A673 (cell line): Measurements from ENCODE around the gene PLEK2. TPM values are rescaled to one million over a fixed set of nuclear protein-coding genes. Genes with fewer than 3 reads are reported as not detected.

ENCODE experiments used
- microRNA-seq: library from miRNA; unstranded; fragments of <30 nt; microRNA quantifications from one replicate; pipeline ENCODE4 v1.2.0, GENCODE V29; 2021
- total RNA-seq: library from RNA; stranded (reverse); gene quantifications from 2 replicates; pipeline ENCODE4 v1.2.3, GENCODE V29; 2021

The PLEK2 gene
- total RNA-seq, 1 experiment from 2014 or later, result 6.8 TPM

Small RNAs within 50 kb of the gene (microRNA-seq; reads per million reads assigned to microRNA genes)
- not detected for gene MIR5694

Other genes with a start within 250 kb of the PLEK2 start
- gene GARIN2, start 222.7 kb downstream of the PLEK2 start, total RNA-seq, result 0.24 and 0.39 TPM in 2 replicates
- gene PALS1, start 170.7 kb downstream of the PLEK2 start, total RNA-seq, result 93.2 and 112 TPM in 2 replicates
- 111 and 122 TPM in 2 replicates for gene ATP6V1D, start 52.4 kb downstream of the PLEK2 start, total RNA-seq
- gene EIF2S1, start 51.8 kb downstream of the PLEK2 start, total RNA-seq, result 236 and 302 TPM in 2 replicates
- 0.28 TPM in 1 of 2 replicates, not detected in the other for gene TMEM229B, start 76.6 kb upstream of the PLEK2 start, total RNA-seq
- gene PLEKHH1, start 121.1 kb upstream of the PLEK2 start, total RNA-seq, result 8.9 and 13.7 TPM in 2 replicates
- 25.7 TPM in 2 replicates for gene PIGH, start 188.1 kb upstream of the PLEK2 start, total RNA-seq
- gene ARG2, start 207.8 kb upstream of the PLEK2 start, total RNA-seq, result 32.1 and 35.6 TPM in 2 replicates